Measurements from ENCODE around the gene UPF2. TPM values are rescaled to one million over a fixed set of nuclear protein-coding genes. Genes with fewer than 3 reads are reported as not detected.

UPF2 gene
- total and polyA plus RNA-seq, 2 of the 13 experiments (the other 11 are each of a cell fraction or from before 2014, with no cell fraction given), result 6.2 to 14.5 TPM

GRCh38 chr10:12042409-12042796 lies 206 bp downstream of the UPF2 start (continued):
- no peak for TF ChIP-seq PHF20 (CRISPR knock-in tag; IDR thresholded peaks at IDR 0.05)
- TF ChIP-seq ZNF7 (CRISPR knock-in tag; IDR thresholded peaks at IDR 0.05), result no peak
- no peak for TF ChIP-seq SMAD3 (CRISPR knock-in tag; IDR thresholded peaks at IDR 0.05)
- no peak for TF ChIP-seq ATRX (CRISPR knock-in tag; IDR thresholded peaks at IDR 0.05; ENCODE audit: borderline replicate concordance)
- TF ChIP-seq RFXANK (CRISPR knock-in tag; IDR thresholded peaks at IDR 0.05), result no peak
- no peak for TF ChIP-seq ZNF562 (CRISPR knock-in tag; IDR thresholded peaks at IDR 0.05; ENCODE audit: borderline replicate concordance)
- no peak for TF ChIP-seq E2F1 (CRISPR knock-in tag; IDR thresholded peaks at IDR 0.05)
- no peak for TF ChIP-seq POLR2AphosphoS2 (IDR thresholded peaks at IDR 0.05; ENCODE audit: low read depth, low read length)
- no peak for TF ChIP-seq SKI (IDR thresholded peaks at IDR 0.05; ENCODE audit: partially characterized antibody)
- TF ChIP-seq ZNF253 (CRISPR knock-in tag; IDR thresholded peaks at IDR 0.05; ENCODE audit: borderline replicate concordance), result no peak
- TF ChIP-seq CEBPB (IDR thresholded peaks at IDR 0.05; ENCODE audit: borderline replicate concordance, low read depth, low read length), result no peak
- no peak for TF ChIP-seq MAF1 (CRISPR knock-in tag; IDR thresholded peaks at IDR 0.05; ENCODE audit: borderline replicate concordance)
- no peak for TF ChIP-seq ZC3H13 (CRISPR knock-in tag; IDR thresholded peaks at IDR 0.05)
- no peak for TF ChIP-seq KAT2B (IDR thresholded peaks at IDR 0.05; ENCODE audit: borderline replicate concordance, low read depth, low read length)
- TF ChIP-seq FOXA3 (CRISPR knock-in tag; IDR thresholded peaks at IDR 0.05), result no peak
- no peak for TF ChIP-seq TEAD3 (CRISPR knock-in tag; optimal IDR thresholded peaks at IDR 0.05; ENCODE audit: borderline replicate concordance)
- TF ChIP-seq NFYB (CRISPR knock-in tag; IDR thresholded peaks at IDR 0.05), result no peak
- TF ChIP-seq MBNL3 (CRISPR knock-in tag; conservative IDR thresholded peaks at IDR 0.05), result no peak
- no peak for TF ChIP-seq HIC2 (CRISPR knock-in tag; IDR thresholded peaks at IDR 0.05; ENCODE audit: low read depth)
- no peak for TF ChIP-seq PAWR (CRISPR knock-in tag; IDR thresholded peaks at IDR 0.05; ENCODE audit: borderline replicate concordance)
